ENCODE data around the gene KIAA1958.
A peak's percentile ranks its signal among the peaks of the same experiment; 100 is the strongest.

Gene KIAA1958

DNA sequence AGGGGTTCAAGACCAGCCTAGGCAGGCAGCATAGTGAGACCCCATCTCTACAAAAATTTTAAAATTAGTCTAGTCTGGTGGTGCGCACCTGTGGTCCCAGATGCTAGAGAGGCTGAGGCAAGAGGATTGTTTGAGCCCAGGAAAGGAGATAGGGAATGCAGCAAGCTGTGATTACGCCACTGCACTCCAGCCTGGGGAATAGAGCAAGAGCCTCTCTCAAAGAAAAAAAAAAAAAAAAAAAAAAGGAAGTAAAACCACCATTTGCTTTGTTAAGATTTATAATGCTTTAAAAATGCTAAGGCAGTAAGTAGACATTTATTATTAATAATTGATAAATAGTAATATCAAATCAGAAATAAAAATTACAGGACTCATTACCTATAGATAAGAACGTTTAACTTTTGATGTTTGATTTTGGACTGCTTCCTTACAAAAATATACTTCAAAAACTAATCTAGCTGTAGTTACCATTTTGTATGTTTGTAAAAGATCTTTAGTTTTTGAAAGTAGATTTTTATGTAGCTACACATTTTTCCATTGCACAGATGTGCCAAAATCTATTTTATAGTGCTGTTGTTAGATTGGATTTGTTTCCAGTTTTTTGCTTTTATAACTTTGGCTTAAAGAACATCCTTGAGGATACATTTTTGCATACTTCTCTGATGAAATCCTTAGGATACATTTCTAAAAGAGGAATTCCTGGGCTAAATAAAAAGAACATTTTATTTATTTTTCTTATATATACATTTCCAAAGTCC lies 144.9 kb downstream of the KIAA1958 start:
- Histone ChIP-seq H3K36me3 (ENCODE audit: insufficient read depth, low read length) (no peaks in the 10 kb centered on the region), H3K9me3 (ENCODE audit: insufficient read depth, low read depth, low read length) (no peaks in the 10 kb centered on the region), H3K4me3 (ENCODE audit: low read length) (no peak overlapping the region), H3K9ac (ENCODE audit: low read depth, low read length) (no peak overlapping the region), H3K27ac (ENCODE audit: low read depth, low read length) (no peak overlapping the region), H3K27me3 (ENCODE audit: insufficient read depth, low read length) (no peaks in the 10 kb centered on the region), H3K4me1 (ENCODE audit: insufficient read depth, low read length) (peaks cover 6% of the 10 kb centered on the region; the same call in 1 of the 2 replicates)
- 93% methylated on average over 2 of the region's 3 CpGs for WGBS

DNA sequence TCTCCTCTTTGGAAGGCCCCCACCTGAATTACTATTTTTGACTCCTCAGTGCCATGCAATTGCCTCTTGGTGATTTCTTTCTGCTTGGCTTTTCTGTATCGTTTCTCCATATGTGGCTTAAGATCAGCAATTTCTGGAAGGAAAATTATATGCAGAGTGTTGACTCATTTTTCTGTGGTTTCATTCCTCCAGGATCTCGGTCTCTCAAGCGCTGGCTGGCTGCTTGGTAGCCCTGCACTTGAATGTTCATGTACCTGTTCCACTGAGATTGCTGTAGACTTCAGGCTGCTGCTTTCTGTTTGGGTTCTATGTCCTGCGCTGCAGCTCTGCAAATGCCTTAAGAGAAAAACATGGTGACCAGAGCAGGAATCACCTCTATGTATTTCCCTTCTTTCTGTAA lies 153.7 kb downstream of the KIAA1958 start:
- Histone ChIP-seq H3K9ac (ENCODE audit: low read depth, low read length) (no peak overlapping the region), H3K36me3 (ENCODE audit: insufficient read depth, low read length) (no peaks in the 10 kb centered on the region; the same call in none of the 2 replicates), H3K27ac (ENCODE audit: low read depth, low read length) (no peak overlapping the region), H3K9me3 (ENCODE audit: insufficient read depth, low read depth, low read length) (peaks cover 13% of the 10 kb centered on the region; the same call in 1 of the 2 replicates), H3K4me1 (ENCODE audit: insufficient read depth, low read length) (peaks cover 8% of the 10 kb centered on the region; the same call in 1 of the 2 replicates), H3K4me3 (ENCODE audit: low read length) (no peak overlapping the region), H3K27me3 (ENCODE audit: insufficient read depth, low read length) (no peaks in the 10 kb centered on the region)
- 96% methylated on average over 4 of the region's 4 CpGs for WGBS

DNA sequence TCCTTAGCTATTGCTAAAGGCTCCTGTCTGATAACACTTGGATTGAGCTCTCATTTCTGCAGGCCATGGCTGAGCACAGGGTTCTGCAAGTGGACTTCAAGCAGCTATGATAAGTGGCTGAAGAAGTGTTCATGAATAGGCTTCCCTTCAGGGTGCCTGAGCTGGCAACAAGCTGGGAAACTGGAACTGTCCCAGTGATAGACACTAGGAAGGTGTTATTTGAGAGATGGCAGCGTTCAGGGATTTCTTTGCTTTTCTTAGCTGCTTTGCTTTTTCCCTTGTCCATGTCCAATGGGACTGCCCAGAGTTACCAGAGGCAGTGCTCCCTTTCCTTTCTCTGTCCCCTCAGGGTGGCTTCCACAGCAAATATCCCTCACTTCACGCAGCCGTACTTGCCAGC lies 155.5 kb downstream of the KIAA1958 start:
- Histone ChIP-seq H3K36me3 (ENCODE audit: insufficient read depth, low read length) (no peaks in the 10 kb centered on the region; the same call in none of the 2 replicates), H3K9ac (ENCODE audit: low read depth, low read length) (no peak overlapping the region), H3K27ac (ENCODE audit: low read depth, low read length) (no peak overlapping the region), H3K9me3 (ENCODE audit: insufficient read depth, low read depth, low read length) (peaks cover 13% of the 10 kb centered on the region; the same call in 1 of the 2 replicates), H3K4me1 (ENCODE audit: insufficient read depth, low read length) (peaks cover 8% of the 10 kb centered on the region; the same call in 1 of the 2 replicates), H3K4me3 (ENCODE audit: low read length) (no peak overlapping the region), H3K27me3 (ENCODE audit: insufficient read depth, low read length) (no peaks in the 10 kb centered on the region)
- WGBS = 94% methylated on average over 3 of the region's 3 CpGs

DNA sequence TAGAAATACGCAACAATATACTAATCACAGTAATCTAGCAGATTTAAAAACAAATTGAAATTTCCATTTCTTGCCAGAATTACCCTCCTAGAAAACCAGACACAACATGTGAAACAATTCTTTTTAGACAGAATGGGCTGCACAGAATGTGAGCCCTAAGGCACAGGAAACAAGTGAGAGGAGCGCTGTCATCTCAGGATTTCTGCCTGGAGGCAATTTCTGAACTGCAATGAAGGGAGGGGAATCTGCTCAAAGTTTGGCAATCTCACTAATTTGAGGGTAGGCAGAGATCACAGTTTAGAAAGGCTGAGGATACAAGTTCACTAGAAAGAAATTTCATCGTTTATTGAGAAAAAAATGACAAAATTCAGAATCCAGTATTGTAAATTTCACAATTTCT lies 161.0 kb downstream of the KIAA1958 start:
- Histone ChIP-seq H3K27ac (ENCODE audit: low read depth, low read length) (no peak overlapping the region), H3K9me3 (ENCODE audit: insufficient read depth, low read depth, low read length) (peaks cover 16% of the 10 kb centered on the region; the same call in 1 of the 2 replicates), H3K9ac (ENCODE audit: low read depth, low read length) (no peak overlapping the region), H3K36me3 (ENCODE audit: insufficient read depth, low read length) (peaks cover 12% of the 10 kb centered on the region), H3K4me3 (ENCODE audit: low read length) (no peak overlapping the region), H3K27me3 (ENCODE audit: insufficient read depth, low read length) (no peaks in the 10 kb centered on the region), H3K4me1 (ENCODE audit: insufficient read depth, low read length) (no peaks in the 10 kb centered on the region; the same call in 1 of the 2 replicates)
- 91% methylated on average over 3 of the region's 3 CpGs for WGBS

DNA sequence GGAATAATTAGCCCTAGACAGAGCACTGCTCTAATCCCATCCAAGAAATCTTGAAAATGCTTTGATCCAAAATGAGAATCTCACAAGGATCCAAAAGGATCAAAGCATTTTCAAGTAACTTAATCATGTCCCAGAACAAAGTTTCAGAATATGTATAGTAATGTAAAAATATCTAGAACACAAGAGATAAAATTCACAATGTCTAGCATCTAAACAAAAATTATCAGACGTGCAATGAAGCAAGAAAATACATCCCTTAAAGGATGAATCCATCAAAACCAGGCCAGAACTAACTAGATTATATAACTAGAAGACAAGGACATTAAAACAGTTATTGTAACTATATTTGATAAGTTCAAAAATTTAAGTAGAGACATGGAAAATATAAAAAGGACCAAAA lies 162.0 kb downstream of the KIAA1958 start:
- Histone ChIP-seq H3K4me1 (ENCODE audit: insufficient read depth, low read length) (peaks cover 6% of the 10 kb centered on the region), H3K27ac (ENCODE audit: low read depth, low read length) (no peak overlapping the region), H3K4me3 (ENCODE audit: low read length) (no peak overlapping the region), H3K36me3 (ENCODE audit: insufficient read depth, low read length) (peaks cover 12% of the 10 kb centered on the region), H3K27me3 (ENCODE audit: insufficient read depth, low read length) (no peaks in the 10 kb centered on the region), H3K9me3 (ENCODE audit: insufficient read depth, low read depth, low read length) (peaks cover 16% of the 10 kb centered on the region; the same call in 1 of the 2 replicates), H3K9ac (ENCODE audit: low read depth, low read length) (no peak overlapping the region)
- 100% methylated on average over 1 of the region's 1 CpG for WGBS

DNA sequence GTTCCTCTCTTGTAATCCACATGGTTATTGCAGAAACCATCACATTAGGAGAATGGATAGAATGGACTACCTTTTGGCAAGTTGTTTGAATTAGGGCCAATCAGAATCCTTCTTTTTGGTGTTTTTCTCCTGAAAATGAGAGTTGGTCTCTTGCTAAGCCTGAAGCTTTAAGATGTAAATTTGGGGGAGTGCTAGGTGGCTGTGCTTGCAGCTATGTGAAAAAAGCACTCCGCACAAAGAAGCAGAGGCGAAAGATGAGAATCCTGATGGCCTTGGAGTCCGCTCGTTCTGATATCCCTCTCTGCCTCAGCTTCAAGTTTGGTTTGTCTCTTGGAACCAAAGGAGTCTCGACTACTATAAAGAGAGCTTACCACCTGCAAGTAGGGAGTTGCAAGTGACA lies 167.7 kb downstream of the KIAA1958 start:
- 36% methylated on average over 5 of the region's 5 CpGs for WGBS
- no peaks in the 10 kb centered on the region for H3K27me3 ChIP-seq (ENCODE audit: insufficient read depth, low read length)
- 0 out of 2 replicates have a peak overlapping the region, but pooled peaks have one; percentile 1 for H3K9ac ChIP-seq (ENCODE audit: low read depth, low read length)
- H3K27ac ChIP-seq (ENCODE audit: low read depth, low read length) = peak overlapping the region; percentile 84; the same call in 1 of the 2 replicates
- H3K4me1 ChIP-seq (ENCODE audit: insufficient read depth, low read length) = peaks cover 26% of the 10 kb centered on the region
- H3K4me3 ChIP-seq (ENCODE audit: low read length) = 0 out of 2 replicates have a peak overlapping the region, but pooled peaks have one; percentile 1
- H3K36me3 ChIP-seq (ENCODE audit: insufficient read depth, low read length) = peaks cover 5% of the 10 kb centered on the region
- H3K9me3 ChIP-seq (ENCODE audit: insufficient read depth, low read depth, low read length) = peaks cover 4% of the 10 kb centered on the region; the same call in 1 of the 2 replicates

DNA sequence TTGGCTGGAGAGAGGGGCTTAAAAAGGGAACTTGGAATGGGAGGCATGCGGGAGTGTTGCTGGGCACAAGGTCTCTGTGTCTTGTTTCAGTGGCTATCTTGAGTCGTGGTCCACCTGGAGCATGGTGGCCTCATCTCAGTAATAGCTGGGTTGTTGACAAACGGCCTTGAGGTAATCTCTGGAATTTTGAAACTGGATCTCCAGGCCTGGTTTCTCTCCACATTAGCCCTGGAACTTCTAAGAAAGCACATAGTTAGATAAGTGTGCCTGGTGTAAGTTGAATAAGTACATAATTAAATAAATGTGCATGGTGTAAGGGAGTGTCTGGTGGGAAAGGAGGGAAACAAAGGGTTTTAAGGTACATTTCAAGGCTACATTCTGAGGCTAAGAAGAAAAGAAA lies 169.0 kb downstream of the KIAA1958 start:
- H3K36me3 ChIP-seq (ENCODE audit: insufficient read depth, low read length) = peaks cover 11% of the 10 kb centered on the region; the same call in 1 of the 2 replicates
- 92% methylated on average over 3 of the region's 3 CpGs for WGBS

DNA sequence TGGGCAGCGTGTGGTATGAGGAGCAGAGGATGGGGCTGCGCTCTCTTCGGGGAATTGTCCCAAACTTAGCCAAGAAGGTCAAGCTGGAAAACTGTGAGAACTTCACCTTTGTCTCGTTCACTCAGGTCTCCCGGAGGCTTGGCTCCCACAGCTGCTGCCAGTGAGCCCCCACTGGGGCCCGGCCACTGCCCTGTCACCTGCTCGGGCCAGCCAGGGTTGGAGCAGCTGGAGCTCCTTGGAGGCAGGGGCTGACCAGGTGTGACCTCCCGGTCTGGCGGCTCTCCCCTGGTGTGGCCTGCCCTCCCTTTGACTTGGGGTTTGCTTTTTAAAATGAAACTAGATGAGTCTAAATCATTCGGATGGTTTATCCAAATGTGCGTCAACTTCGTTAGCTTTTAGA lies 173.3 kb downstream of the KIAA1958 start:
- H3K9ac ChIP-seq (ENCODE audit: low read depth, low read length) = no peak overlapping the region
- peaks cover 14% of the 10 kb centered on the region; the same call in 1 of the 2 replicates for H3K36me3 ChIP-seq (ENCODE audit: insufficient read depth, low read length)
- H3K27ac ChIP-seq (ENCODE audit: low read depth, low read length) = no peak overlapping the region
- H3K4me1 ChIP-seq (ENCODE audit: insufficient read depth, low read length) = peaks cover 9% of the 10 kb centered on the region
- 97% methylated on average over 10 of the region's 12 CpGs for WGBS
- no peaks in the 10 kb centered on the region for H3K27me3 ChIP-seq (ENCODE audit: insufficient read depth, low read length)
- no peak overlapping the region for H3K4me3 ChIP-seq (ENCODE audit: low read length)
- H3K9me3 ChIP-seq (ENCODE audit: insufficient read depth, low read depth, low read length) = no peaks in the 10 kb centered on the region

More for the DNA sequence above, 169.0 kb downstream of the KIAA1958 start:
- Histone ChIP-seq H3K4me1 (ENCODE audit: insufficient read depth, low read length) (peaks cover 26% of the 10 kb centered on the region), H3K9ac (ENCODE audit: low read depth, low read length) (no peak overlapping the region), H3K9me3 (ENCODE audit: insufficient read depth, low read depth, low read length) (no peaks in the 10 kb centered on the region), H3K4me3 (ENCODE audit: low read length) (no peak overlapping the region), H3K27me3 (ENCODE audit: insufficient read depth, low read length) (no peaks in the 10 kb centered on the region), H3K27ac (ENCODE audit: low read depth, low read length) (no peak overlapping the region)

DNA sequence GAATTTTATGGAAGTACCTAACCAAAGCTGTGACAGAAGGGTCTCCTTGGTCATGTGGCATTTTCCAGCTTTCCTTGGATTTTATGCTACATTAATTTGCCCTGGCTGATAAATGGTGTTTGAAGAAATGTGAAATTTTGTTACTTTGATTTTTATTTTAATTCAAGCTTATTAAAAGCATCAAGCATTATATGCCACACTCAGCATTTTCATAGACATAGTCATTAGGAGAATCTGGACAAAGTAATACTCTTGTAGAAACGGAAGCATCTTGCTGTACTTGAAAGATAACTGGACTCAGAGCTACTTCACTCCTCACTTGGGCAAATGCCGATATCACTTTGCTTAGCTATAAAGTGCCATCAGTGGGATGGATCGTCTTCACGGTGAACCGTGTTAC lies 177.1 kb downstream of the KIAA1958 start:
- Histone ChIP-seq H3K36me3 (ENCODE audit: insufficient read depth, low read length) (peaks cover 14% of the 10 kb centered on the region; the same call in 1 of the 2 replicates), H3K9me3 (ENCODE audit: insufficient read depth, low read depth, low read length) (no peaks in the 10 kb centered on the region), H3K27me3 (ENCODE audit: insufficient read depth, low read length) (no peaks in the 10 kb centered on the region), H3K27ac (ENCODE audit: low read depth, low read length) (no peak overlapping the region), H3K4me1 (ENCODE audit: insufficient read depth, low read length) (no peaks in the 10 kb centered on the region), H3K4me3 (ENCODE audit: low read length) (no peak overlapping the region), H3K9ac (ENCODE audit: low read depth, low read length) (no peak overlapping the region)
- WGBS = 90% methylated on average over 5 of the region's 5 CpGs

DNA sequence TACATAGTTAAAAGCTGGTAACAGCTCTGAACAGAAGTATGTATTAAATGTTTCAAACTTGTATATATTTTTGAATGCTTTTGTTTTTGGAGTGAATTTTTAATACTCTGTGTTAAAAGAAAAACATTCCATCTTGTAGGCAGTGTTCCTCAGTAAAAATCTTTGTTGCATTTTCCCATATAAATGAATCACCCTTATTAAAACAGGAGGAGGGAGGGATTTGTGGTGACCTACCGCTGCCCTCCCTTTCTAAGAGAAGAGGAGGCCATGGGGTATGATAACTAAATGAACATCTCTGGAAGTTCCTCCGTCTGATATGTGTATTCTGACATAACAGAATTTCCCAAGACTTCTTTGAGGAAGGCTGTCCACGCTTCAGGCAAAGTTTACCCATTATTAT lies 177.9 kb downstream of the KIAA1958 start:
- 100% methylated on average over 1 of the region's 3 CpGs for WGBS

DNA sequence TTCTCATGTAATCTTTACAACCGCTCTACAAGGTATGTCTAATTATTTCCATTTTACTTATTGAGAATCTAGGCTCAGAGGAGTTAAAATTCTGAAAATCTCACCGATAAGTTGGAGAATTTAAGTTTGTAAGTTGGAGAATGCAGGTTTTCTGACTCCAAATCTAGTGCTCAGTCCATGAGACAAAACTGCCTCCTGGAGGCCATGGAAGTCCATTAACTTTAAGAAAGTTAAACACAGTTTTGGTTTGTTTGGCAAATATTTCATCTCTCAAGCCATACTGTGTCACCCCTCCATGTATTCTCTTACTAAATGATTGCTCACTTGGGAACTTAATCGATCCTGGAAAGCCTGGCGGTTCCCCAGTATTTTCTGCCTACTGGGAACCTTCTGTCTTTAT lies 178.7 kb downstream of the KIAA1958 start:
- 91% methylated on average over 3 of the region's 4 CpGs for WGBS
- Histone ChIP-seq H3K9ac (ENCODE audit: low read depth, low read length) (no peak overlapping the region), H3K36me3 (ENCODE audit: insufficient read depth, low read length) (0 out of 2 replicates have a peak, but pooled peaks cover 3% of the 10 kb centered on the region), H3K4me1 (ENCODE audit: insufficient read depth, low read length) (no peaks in the 10 kb centered on the region), H3K27ac (ENCODE audit: low read depth, low read length) (no peak overlapping the region), H3K9me3 (ENCODE audit: insufficient read depth, low read depth, low read length) (no peaks in the 10 kb centered on the region), H3K27me3 (ENCODE audit: insufficient read depth, low read length) (no peaks in the 10 kb centered on the region), H3K4me3 (ENCODE audit: low read length) (no peak overlapping the region)

More for the DNA sequence above, 177.9 kb downstream of the KIAA1958 start:
- H3K27ac ChIP-seq (ENCODE audit: low read depth, low read length) = no peak overlapping the region
- peaks cover 8% of the 10 kb centered on the region; the same call in 1 of the 2 replicates for H3K36me3 ChIP-seq (ENCODE audit: insufficient read depth, low read length)
- no peak overlapping the region for H3K9ac ChIP-seq (ENCODE audit: low read depth, low read length)
- H3K4me3 ChIP-seq (ENCODE audit: low read length) = no peak overlapping the region
- H3K27me3 ChIP-seq (ENCODE audit: insufficient read depth, low read length) = no peaks in the 10 kb centered on the region
- H3K4me1 ChIP-seq (ENCODE audit: insufficient read depth, low read length) = no peaks in the 10 kb centered on the region
- H3K9me3 ChIP-seq (ENCODE audit: insufficient read depth, low read depth, low read length) = no peaks in the 10 kb centered on the region

Measured in HUES64 (cell line).